Prostate gland (tissue), 1 donor: Measurements from ENCODE around the gene ATP6V0D1.

ENCODE experiments used
- POLR2A ChIP-seq: fragments of 450-650 bp; IDR thresholded peaks from one replicate; pipeline ENCODE4 v1.6.1; 2016; ENCODE audit warnings: antibody characterized with exemption, mild to moderate bottlenecking
- POLR2AphosphoS5 ChIP-seq: sonication (generic); formaldehyde crosslinking; IDR thresholded peaks from one replicate; pipeline ENCODE4 v1.6.1; 2017; ENCODE audit warnings: antibody characterized with exemption

GRCh38 chr16:67388191-67388590, 92.8 kb downstream of the ATP6V0D1 start:
- TF ChIP-seq POLR2AphosphoS5 (no peak), POLR2A (no peak)
